HG03378 (cell line): ENCODE results near the gene RBBP6.
"Not testable (repeated sequence)": the region's sequence is repeated elsewhere in the genome, so short reads cannot be mapped to it uniquely, and the experiment has no call there.

Experiments used
- ATAC-seq: cut with Tn5 transposase; IDR thresholded peaks from one replicate; pipeline ENCODE4 v1.9.1; 2021; ENCODE audit warnings: mild to moderate bottlenecking, moderate library complexity; ENCODE audit not compliant: unreplicated experiment

The RBBP6 gene

DNA sequence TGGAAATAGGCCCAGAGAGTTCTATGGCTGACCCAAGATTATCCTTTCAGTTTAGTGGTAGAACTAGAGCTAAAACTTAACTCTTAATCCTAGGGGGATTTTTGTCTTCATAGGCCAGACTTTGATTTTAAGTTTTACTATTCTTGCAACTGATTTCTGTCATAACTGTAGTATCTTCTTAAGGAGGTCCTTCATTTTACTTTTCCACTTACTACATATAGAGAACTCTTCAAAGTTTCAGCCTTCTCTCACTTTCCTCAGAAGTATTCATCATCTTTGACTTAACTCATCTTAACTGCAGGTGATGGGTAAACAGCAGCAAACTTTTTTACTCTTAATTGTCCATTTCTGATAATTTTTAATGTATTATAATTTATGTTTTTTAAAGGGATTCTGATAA, 23.4 kb downstream of the RBBP6 start:
- ATAC-seq, result no peak

DNA sequence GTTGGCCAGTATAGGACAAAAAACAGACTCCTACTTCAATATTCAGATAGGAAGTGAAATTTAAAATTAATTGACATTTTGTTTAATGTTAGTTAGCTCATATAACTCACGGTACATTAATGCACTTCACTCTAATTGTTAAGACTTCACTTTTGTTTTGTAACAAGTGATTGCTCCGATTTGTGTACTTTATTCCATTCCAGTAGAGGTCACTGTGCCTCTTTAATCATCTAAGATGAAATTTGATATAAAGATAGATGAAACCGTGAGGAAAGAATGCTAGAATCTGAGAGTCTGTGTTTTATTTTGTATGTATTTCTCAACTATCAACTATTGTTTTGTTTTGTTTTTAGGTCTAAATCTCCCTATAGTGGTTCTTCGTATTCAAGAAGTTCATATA, 29.0 kb downstream of the RBBP6 start:
- ATAC-seq, result no peak

DNA sequence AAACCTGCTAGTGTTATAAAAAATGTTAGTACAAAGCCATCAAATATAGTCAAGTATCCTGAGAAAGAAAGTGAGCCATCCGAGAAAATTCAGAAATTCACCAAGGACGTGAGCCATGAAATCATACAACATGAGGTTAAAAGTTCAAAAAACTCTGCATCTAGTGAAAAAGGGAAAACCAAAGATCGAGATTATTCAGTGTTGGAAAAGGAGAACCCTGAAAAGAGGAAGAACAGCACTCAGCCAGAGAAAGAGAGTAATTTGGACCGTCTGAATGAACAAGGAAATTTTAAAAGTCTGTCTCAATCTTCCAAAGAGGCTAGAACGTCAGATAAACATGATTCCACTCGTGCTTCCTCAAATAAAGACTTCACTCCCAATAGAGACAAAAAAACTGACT, 31.7 kb downstream of the RBBP6 start:
- ATAC-seq, result no peak

DNA sequence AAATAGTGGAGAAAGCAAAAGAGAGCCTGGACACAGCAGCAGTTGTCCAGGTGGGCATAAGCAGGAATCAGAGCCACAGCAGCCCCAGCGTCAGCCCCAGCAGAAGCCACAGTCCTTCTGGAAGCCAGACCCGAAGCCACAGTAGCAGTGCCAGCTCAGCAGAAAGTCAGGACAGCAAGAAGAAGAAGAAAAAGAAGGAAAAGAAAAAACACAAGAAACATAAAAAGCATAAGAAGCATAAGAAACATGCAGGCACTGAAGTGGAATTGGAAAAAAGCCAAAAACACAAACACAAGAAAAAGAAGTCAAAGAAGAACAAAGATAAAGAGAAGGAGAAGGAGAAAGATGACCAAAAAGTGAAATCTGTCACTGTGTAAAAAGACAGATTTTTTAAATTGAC, 32.7 kb downstream of the RBBP6 start:
- ATAC-seq, result no peak

DNA sequence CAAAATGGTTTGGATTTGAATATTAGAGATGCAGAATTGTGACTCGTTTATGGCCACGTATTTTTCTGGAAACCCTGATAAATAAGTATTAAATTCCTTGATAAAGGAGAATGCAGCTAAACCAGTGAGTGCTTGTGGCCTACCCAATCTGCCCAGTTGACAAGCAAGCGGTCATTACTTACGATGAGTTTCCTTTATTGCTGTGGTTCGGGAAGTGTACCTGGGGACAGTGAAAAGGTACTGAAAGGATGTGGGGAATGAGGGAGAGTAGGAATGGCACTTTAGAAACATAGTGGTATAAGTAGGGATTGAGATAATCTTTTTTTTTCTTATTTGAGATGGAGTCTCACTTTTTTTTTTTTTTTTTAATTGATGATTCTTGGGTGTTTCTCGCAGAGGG, 33.8 kb downstream of the RBBP6 start:
- ATAC-seq, result no peak

DNA sequence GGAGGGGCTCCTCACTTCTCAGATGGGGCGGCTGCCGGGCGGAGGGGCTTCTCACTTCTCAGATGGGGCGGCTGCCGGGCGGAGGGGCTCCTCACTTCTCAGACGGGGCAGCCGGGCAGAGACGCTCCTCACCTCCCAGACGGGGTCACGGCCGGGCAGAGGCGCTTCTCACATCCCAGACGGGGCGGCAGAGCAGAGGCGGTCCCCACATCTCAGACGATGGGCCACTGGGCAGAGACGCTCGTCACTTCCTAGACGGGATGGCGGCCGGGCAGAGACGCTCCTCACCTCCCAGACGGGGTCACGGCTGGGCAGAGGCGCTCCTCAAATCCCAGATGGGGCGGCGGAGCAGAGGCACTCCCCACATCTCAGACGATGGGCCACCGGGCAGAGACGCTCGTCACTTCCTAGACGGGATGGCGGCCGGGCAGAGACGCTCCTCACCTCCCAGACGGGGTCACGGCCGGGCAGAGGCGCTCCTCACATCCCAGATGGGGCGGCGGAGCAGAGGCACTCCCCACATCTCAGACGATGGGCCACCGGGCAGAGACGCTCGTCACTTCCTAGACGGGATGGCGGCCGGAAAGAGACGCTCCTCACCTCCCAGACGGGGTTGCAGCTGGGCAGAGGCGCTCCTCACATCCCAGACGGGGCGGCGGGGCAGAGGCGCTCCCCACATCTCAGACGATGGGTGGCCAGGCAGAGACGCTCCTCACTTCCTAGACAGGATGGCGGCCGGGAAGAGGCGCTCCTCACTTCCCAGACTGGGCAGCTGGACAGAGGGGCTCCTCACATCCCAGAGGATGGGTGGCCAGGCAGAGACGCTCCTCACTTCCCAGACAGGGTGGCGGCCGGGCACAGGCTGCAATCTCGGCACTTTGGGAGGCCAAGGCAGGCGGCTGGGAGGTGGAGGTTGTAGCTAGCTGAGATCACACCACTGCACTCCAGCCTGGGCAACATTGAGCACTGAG, 35.4 kb downstream of the RBBP6 start:
- ATAC-seq, result not testable (repeated sequence)

DNA sequence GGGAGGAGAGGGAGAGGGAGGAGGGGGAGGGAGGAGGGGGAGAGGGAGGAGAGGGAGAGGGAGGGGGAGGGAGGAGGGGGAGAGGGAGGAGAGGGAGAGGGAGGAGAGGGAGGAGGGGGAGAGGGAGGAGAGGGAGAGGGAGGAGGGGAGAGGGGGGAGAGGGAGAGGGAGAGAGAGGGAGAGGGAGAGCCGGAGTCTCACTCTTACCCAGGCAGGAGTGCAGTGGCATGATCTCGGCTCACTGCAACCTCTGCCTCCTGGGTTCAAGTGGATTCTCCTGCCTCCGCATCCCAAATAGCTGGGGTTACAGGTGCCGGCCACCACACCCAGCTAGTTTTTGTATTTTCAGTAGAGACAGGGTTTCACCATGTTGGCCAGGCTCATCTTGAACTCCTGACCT, 36.4 kb downstream of the RBBP6 start:
- ATAC-seq, result not testable (repeated sequence)

DNA sequence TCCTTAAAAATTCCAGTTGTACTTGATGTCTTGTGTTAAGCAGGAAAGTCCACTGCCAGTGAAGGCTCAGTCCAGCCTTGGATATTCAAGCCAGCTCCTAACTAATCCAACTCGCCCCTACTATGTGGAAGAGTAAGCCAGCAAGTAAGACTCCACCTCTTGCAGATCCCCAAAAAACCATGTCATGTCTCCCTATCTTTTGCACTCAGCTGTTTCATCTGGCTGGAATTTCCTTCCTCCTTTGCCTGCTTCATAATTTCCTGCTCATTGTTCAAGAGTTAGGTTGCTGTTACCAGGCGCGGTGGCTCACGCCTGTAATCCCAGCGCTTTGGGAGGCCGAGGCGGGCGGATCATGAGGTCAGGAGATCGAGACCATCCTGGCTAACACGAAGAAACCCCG, 37.8 kb downstream of the RBBP6 start:
- ATAC-seq, result no peak

DNA sequence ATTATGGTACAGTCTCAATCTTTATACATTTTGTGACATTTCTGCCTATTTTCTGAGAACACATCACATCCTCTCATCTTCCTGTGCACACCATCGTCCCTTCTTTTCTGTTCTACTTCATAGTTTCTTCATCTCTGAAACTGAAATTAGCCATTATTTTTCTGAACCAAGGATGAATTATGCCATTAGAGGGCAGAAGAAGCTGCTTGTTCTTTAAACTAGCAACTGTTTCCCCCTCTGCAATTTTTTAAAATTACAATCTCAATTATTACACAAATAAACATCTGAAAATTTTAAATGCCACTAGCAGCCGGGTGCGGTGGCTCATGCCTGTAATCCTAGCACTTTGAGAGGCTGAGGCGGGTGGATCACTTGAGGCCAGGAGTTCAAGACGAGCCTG, 41.3 kb downstream of the RBBP6 start:
- ATAC-seq, result no peak

DNA sequence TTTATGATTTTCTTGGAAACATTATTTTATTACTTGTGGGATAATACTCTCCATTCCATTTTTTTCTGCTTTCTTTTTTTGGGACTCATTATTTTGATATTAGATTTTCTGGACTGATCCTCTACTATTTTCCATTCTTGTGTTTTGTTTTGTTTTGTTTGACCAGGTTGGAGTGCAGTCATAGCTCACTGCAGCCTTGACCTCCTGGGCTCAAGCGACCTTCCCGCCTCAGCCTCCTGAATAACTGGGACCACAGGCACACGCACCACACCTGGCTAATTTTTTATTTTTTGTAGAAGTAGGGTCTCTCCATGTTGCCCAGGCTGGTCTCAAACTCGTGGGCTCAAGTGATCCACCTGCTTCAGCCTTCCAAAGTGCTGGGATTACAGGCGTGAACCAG, 44.1 kb downstream of the RBBP6 start:
- ATAC-seq, result no peak

DNA sequence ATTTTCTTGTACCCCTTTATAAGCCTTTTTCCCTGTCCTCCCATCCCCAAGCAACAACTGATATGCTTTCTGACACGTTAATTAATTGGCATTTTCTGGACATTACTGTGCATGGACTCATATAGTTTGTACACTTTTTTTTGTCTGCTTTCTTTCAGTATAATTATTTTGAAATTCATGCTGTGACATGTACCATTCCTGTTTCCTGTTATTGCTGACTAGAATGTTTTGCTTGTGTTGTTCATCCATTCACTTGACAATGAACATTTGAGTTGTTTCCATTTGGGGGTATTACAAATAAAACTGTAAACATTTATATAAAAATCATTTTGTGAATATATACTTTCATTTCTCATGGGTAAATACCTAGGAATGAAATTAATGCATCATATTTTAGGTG, 50.6 kb downstream of the RBBP6 start:
- no peak for ATAC-seq

DNA sequence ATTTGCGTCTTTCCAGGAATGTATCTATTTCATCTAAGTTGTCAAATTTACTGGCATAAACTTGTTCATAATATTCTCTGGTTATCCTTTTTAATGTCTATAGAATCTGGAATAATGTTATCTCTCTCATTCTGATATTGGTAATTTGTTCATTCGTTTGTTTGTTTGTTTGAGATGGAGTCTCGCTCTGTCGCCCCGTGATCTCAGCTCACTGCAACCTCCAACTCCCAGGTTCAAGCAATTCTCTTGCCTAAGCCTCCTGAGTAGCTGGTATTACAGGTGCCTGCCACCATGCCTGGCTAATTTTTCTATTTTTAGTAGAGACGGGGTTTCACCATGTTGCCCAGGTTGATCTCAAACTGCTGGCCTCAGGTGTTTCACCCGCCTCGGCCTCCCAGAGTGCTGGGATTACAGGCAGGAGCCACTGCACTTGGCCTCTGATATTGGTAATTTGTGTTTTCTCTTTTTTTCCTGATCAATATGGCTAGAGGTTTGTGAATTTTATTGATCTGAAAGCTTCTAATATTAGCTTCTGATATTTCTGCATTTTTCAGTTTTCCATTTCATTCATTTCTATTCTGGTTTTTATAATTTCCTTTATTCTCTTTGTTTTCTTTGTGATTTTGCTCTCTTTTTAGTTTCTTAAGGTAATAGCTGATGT, 59.5 kb downstream of the RBBP6 start:
- no peak for ATAC-seq

DNA sequence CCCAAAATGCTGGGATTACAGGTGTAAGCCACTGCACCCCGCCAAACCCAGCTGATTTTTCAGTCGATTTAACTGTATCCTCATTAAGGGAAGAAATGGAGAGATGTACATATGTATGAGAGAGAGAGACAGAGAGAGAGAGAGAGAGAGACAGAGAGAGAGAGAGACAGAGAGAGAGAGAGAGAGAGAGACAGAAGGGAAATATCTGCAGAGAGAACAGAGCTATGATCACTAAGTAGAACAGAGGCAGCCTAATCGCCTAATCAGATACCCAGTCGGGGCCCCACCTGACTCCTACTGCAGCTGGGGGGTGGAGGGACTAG, 70.0 kb downstream of the RBBP6 start:
- no peak for ATAC-seq

DNA sequence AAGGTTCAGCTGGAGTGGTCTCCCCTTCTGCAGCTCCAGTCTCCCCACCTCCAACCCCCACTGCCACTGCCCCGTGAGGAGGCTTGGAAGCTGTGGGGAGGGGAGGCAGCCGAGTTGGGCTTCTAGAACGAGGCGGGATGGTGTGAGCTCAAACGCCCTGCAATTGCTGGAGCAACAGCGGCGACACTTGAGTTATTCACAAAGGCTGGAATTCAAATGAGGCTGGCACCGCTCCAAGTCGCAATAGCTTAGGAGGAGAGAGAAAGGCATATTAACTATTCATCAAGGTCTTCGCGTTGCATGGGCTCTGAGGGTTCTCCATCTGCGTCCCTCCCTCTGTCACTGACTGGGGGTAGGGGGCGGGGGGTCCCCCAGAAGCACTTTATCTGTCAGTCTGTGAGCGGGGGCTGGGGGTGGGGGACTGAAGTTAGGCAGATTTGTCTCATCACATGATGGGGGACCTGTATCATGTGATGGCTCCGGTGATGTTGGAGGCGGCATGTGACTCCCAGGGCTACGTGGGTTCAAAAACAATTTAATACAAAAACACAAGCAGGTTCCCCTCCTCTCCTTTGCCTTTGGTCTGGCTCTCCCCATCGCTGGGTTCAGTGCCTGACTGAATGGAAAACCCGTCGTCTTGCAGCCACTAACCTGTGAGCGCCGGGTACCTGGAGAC, 70.5 kb downstream of the RBBP6 start:
- ATAC-seq, result no peak

DNA sequence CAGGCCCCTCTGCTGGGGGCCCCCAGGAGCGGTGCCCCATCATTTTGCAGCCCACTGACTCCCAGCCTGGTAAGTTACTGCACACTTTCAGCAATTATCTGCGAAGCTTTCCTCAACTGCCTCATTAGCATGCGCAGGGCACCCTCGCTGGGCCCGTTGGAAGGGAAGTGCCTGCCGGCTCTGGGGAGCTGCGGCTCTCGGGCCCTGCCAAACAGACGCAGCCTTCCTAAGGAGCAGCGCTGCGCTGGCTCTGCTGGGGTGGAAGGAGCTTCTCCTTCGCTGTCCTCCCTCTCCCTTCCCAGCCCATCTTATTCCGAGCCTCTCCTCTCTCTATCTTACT, 71.0 kb downstream of the RBBP6 start:
- ATAC-seq, result no peak

DNA sequence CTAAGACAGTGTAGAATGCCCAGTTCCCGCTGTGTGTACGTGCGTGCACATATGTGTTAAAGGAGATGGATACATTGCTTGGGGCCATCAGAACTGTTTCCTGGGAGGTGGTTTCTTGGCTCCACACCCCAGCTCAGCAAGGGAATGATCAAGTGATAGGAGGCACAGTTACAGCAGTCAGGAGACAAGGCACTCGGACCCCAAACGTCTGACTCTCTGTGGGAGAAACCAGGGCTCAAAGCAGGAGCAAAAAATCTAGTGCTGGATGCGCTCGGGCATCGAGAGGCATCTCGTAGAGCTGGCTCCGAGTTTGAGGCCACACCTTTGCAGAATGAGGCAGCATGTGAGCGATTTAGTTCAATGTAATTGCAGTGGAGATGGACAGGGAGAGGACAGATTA, 71.9 kb downstream of the RBBP6 start:
- no peak for ATAC-seq

DNA sequence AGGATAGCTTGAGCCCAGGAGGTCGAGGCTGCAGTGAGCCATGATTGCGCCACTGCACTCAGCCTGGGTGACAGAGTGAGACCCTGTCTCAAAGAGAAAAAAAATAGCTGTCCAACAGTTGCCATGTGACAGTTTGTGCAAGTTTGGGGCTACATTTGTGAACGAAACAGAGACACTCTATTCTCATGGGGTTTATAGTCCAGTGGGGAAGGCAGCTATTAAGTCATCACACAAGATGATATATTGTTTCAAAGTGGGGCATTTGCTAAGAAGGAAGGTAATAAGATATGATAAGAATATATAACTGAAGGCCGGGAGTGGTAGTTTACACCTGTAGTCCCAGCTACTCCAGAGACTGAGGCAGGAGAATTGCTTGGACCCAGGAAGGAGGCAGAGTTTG, 73.3 kb downstream of the RBBP6 start:
- no peak for ATAC-seq

DNA sequence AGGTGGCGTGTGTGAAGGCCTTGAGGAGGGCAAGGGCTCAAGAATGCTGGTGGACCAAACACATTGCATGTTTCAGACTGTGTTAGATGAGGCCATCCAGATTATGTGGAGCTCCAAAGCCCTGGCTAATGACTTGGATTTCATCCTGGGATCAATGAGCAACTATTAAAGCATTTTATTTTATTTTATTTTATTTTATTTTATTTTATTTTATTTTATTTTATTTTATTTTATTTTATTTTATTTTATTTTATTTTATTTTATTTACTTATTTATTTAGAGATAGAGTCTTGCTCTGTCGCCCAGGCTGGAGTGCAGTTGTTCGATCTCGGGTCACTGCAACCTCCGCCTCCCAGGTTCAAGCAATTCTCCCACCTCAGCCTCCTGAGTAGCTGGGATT, 73.9 kb downstream of the RBBP6 start:
- not testable (repeated sequence) for ATAC-seq

DNA sequence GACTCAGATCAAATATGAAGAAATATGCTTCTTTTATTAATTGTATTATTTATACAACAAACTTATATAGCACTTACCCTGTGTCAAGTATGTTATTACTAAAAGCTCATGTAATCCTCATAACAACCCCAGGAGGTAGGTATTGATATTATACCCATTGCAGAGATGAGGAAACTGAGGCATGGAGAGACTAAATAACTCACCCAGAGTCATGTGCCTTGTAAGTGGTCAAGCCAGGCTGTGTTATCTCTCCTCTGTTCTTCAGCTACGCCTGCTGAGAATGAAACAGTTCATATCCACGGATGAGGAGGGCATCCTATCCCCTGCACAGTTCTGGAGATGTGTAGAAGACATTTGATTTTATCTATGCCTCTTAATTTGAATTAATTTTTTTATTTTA, 78.1 kb downstream of the RBBP6 start:
- ATAC-seq, result no peak
